Spleen (tissue), 13 donors: ENCODE data around the gene FAM117A. TPM values are rescaled to one million over a fixed set of nuclear protein-coding genes. Genes with fewer than 3 reads are reported as not detected.

Source experiments
- DNase-seq: peaks from one replicate; pipeline ENCODE4 v3.0.0-alpha.2; 2020
- H3K27ac ChIP-seq, 8 donors: fragments of 200-600 bp; sonication (generic) in 7 of 8; 1 replicate in 4 of 8; 2 replicates in 4 of 8; pipeline versions ENCODE4 v1.5.0 to v1.8.0; 2016 to 2021; ENCODE audit warnings: inconsistent platforms in 4 of 8, mild to moderate bottlenecking in 4 of 8, moderate library complexity in 1 of 8
- H3K27me3 ChIP-seq, 7 donors: fragments of 200-600 bp; sonication (generic) in 6 of 7; replicated peaks in 1 of 7; 1 replicate in 4 of 7; 2 replicates in 3 of 7; pipeline versions ENCODE4 v1.5.0 to v1.8.0; 2016 to 2021; ENCODE audit warnings: inconsistent platforms in 3 of 7, mild to moderate bottlenecking in 1 of 7
- H3K36me3 ChIP-seq, 6 donors: fragments of 200-600 bp; sonication (generic) in 5 of 6; 1 replicate in 4 of 6; 2 replicates in 2 of 6; pipeline versions ENCODE4 v1.5.0 to v1.8.0; 2016 to 2021; ENCODE audit warnings: inconsistent platforms in 2 of 6
- H3K4me1 ChIP-seq, 6 donors: fragments of 200-600 bp; sonication (generic) in 5 of 6; 1 replicate in 3 of 6; 2 replicates in 3 of 6; pipeline versions ENCODE4 v1.5.0 to v1.8.0; 2016 to 2021; ENCODE audit warnings: inconsistent platforms in 3 of 6
- H3K4me3 ChIP-seq, 8 donors: fragments of 200-600 bp; sonication (generic) in 7 of 8; 1 replicate in 4 of 8; 2 replicates in 4 of 8; pipeline versions ENCODE4 v1.5.0 to v1.8.0; 2016 to 2021; ENCODE audit warnings: inconsistent platforms in 4 of 8, mild to moderate bottlenecking in 4 of 8, moderate library complexity in 2 of 8
- H3K9me3 ChIP-seq, 8 donors: fragments of 200-600 bp; sonication (generic) in 7 of 8; 1 replicate in 4 of 8; 2 replicates in 4 of 8; pipeline versions ENCODE4 v1.5.0 to v1.8.0; 2016 to 2021; ENCODE audit warnings: inconsistent platforms in 4 of 8
- CTCF ChIP-seq, 11 experiments: fragments of 200-600 bp in 7 of 11; fragments of 450-650 bp in 4 of 11; sonication (generic) in 4 of 11; IDR thresholded peaks in 8 of 11; conservative IDR thresholded peaks in 3 of 11; 1 replicate in 7 of 11; 2 replicates in 4 of 11; pipeline versions ENCODE4 v1.4.0 to v1.8.0; 2016 to 2021; ENCODE audit warnings: antibody characterized with exemption in 11 of 11, inconsistent platforms in 4 of 11, mild to moderate bottlenecking in 1 of 11
- POLR2A ChIP-seq, 3 donors: fragments of 450-650 bp; IDR thresholded peaks; one replicate each; pipeline ENCODE4 v1.5.1; 2017; ENCODE audit warnings: antibody characterized with exemption in 3 of 3, mild to moderate bottlenecking in 1 of 3
- POLR2AphosphoS5 ChIP-seq, 3 donors: sonication (generic); formaldehyde crosslinking; IDR thresholded peaks; one replicate each; pipeline ENCODE4 v1.5.1; 2017; ENCODE audit warnings: antibody characterized with exemption in 3 of 3
- WGBS, 5 donors: extraction: QIAGEN DNeasy Blood & Tissue Kit in 3 of 5; methylation state at CpG; one replicate each; pipeline versions ENCODE4 v1.1.5 to v1.1.7; 2013 to 2018; 5-methylcytosine and 5-hydroxymethylcytosine counted together
- intact Hi-C: fragments of 100-400 bp; cut with DNase I; formaldehyde crosslinking; loops from one replicate; pipeline ENCODE4 v1.15.0; 2023; ENCODE audit warnings: low total_unique reads
- long read RNA-seq, 2 donors: transcript quantifications; one replicate each; lab custom pipeline, GENCODE V29; 2026
- polyA plus RNA-seq, 3 donors: library from polyadenylated mRNA; stranded (reverse); fragments of 200-250 nt; gene quantifications; one replicate each; pipeline ENCODE4 v1.2.1, GENCODE V29; 2013
- total RNA-seq, 7 donors: library from RNA; depleted of rRNA in 3 of 7; stranded (reverse); fragments of >200 nt in 3 of 7; fragmentation: NEBNext Ultra II Directional in 4 of 7; extraction: Animal tissue kit (Norgen Biotek cat#: 25700) in 4 of 7; gene quantifications; one replicate each; pipeline versions ENCODE4 v1.1.0 to v1.2.1, GENCODE V29; 2016 to 2021
- donor health status: healthy with polysubstance abuse.
- donor health status: DM: no; HTN: no; CAD: no; lungs with moderate emphysema.
- donor health status: DM: no; HTN: no; CAD: no.
- donor health status: Bipolar disorder and iron deficiency.
- donor health status: healthy.
- donor health status: DM: no; HTN: no; CAD: no.
- donor health status: DM: yes; HTN: yes; CAD: no.

FAM117A gene
- total RNA-seq (10 to 100 TPM; 43.1 to 87.4 (median 47.8) TPM), polyA plus RNA-seq (10 to 100 TPM; 15.6 to 36.7 (median 17.5) TPM)
- long read RNA-seq, donor 1, transcript FAM117A-201 (8 exons, 2,365 nt), result major isoform, 12 of 31 reads
- long read RNA-seq, donor 1, partial matches to known transcripts, result 19 of 31 reads
- long read RNA-seq, donor 1, other reads (novel, unspliced or antisense), result 0 of 31 reads
- long read RNA-seq, donor 2, transcript FAM117A-201 (8 exons, 2,365 nt), result major isoform, 19 of 19 reads
- long read RNA-seq, donor 2, partial matches to known transcripts, result 0 of 19 reads
- long read RNA-seq, donor 2, other reads (novel, unspliced or antisense), result 0 of 19 reads

GRCh38 chr17:49763735-49764558 lies at the start of gene FAM117A:
FAM117A (minus strand) TSS chr17:49764131; CDS start chr17:49764087, 44 bp downstream.
- Histone ChIP-seq H3K4me1 (peaks cover 28 to 55% (median 45%) of the 10 kb centered on the region in 6 donors), H3K27me3 (no peaks in the 10 kb centered on the region), H3K4me3 (peak within 1 kb of the TSS; percentile 67 to 96 (median 88)), H3K27ac (peak within 1 kb of the TSS; percentile 66 to 92 (median 90)), H3K9me3 (no peaks in the 10 kb centered on the region), H3K36me3 (peaks cover 0 to 9% (median 0%) of the 10 kb centered on the region in 6 donors)
- TF ChIP-seq CTCF (IDR thresholded peaks at IDR 0.05 in 8 of 11, conservative IDR thresholded peaks at IDR 0.05 in 3 of 11) (peak in 1 of 11 experiments; percentile 20), POLR2A (IDR thresholded peaks at IDR 0.05) (peak in 1 of 3 donors; percentile 94), POLR2AphosphoS5 (IDR thresholded peaks at IDR 0.05) (peak; percentile 97 to 98 (median 97))
- 1 to 2% (median 1%) methylated on average over 26 to 53 of the region's 53 CpGs for WGBS, 5 donors
- DNase-seq, result peak; percentile 95
- intact Hi-C loops, result no loop called here

GRCh38 chr17:49809056-49809455 lies 45.1 kb upstream of the FAM117A start:
- DNase-seq, result no peak
- H3K27me3 ChIP-seq, result no peaks in the 10 kb centered on the region
- intact Hi-C loops, result no loop called here

GRCh38 chr17:49798738-49799137 lies 34.8 kb upstream of the FAM117A start:
- TF ChIP-seq POLR2AphosphoS5 (IDR thresholded peaks at IDR 0.05) (no peak), CTCF (IDR thresholded peaks at IDR 0.05 in 8 of 11, conservative IDR thresholded peaks at IDR 0.05 in 3 of 11) (no peak)
- no peak for DNase-seq
- peak overlapping the region in 1 of 8 donors; percentile 31 for H3K27ac ChIP-seq
- H3K36me3 ChIP-seq, result peaks cover 16 to 100% (median 81%) of the 10 kb centered on the region in 6 donors
- H3K9me3 ChIP-seq, result no peaks in the 10 kb centered on the region
- H3K4me1 ChIP-seq, result peaks cover 9 to 76% (median 30%) of the 10 kb centered on the region in 6 donors
- H3K27me3 ChIP-seq, result no peaks in the 10 kb centered on the region
- intact Hi-C loops, result loop anchor here (10.0 kb wide), 1 partner anchor 46 kb away; the partner anchor contains the start of gene TAC4
- 53 to 58% (median 56%) methylated on average over 2 of the region's 2 CpGs for WGBS, 5 donors
- no peak overlapping the region for H3K4me3 ChIP-seq

More at GRCh38 chr17:49809056-49809455, 45.1 kb upstream of the FAM117A start:
- Histone ChIP-seq H3K27ac (no peak overlapping the region), H3K9me3 (no peaks in the 10 kb centered on the region), H3K36me3 (peaks cover 0 to 100% (median 93%) of the 10 kb centered on the region in 6 donors), H3K4me1 (peaks cover 0 to 25% (median 0%) of the 10 kb centered on the region in 6 donors), H3K4me3 (no peak overlapping the region)
- 84 to 88% (median 85%) methylated on average over 4 of the region's 4 CpGs for WGBS, 5 donors
- TF ChIP-seq POLR2A (IDR thresholded peaks at IDR 0.05) (no peak), POLR2AphosphoS5 (IDR thresholded peaks at IDR 0.05) (no peak), CTCF (IDR thresholded peaks at IDR 0.05 in 8 of 11, conservative IDR thresholded peaks at IDR 0.05 in 3 of 11) (no peak)
